ENCODE results near the gene KCNMA1.

KCNMA1 gene

GRCh38 chr10:77077316-77077945 is 560.2 kb downstream of the KCNMA1 start:
- no peak for DNase-seq (ENCODE audit: low read depth)
- no peak for TF ChIP-seq CTCF (conservative IDR thresholded peaks at IDR 0.05; ENCODE audit: low read depth, low read length)
- no peak overlapping the region for H3K4me3 ChIP-seq (ENCODE audit: low read length)

GRCh38 chr10:77075926-77076325 is 561.7 kb downstream of the KCNMA1 start:
- no peak for DNase-seq (ENCODE audit: low read depth)
- no peak overlapping the region for H3K4me3 ChIP-seq (ENCODE audit: low read length)
- TF ChIP-seq CTCF (conservative IDR thresholded peaks at IDR 0.05; ENCODE audit: low read depth, low read length): no peak

GRCh38 chr10:77074104-77074624 is 563.4 kb downstream of the KCNMA1 start:
- H3K4me3 ChIP-seq (ENCODE audit: low read length): no peak overlapping the region
- no peak for DNase-seq (ENCODE audit: low read depth)
- TF ChIP-seq CTCF (conservative IDR thresholded peaks at IDR 0.05; ENCODE audit: low read depth, low read length): no peak

GRCh38 chr10:77073663-77073960 is 564.0 kb downstream of the KCNMA1 start:
- no peak for TF ChIP-seq CTCF (conservative IDR thresholded peaks at IDR 0.05; ENCODE audit: low read depth, low read length)
- no peak for DNase-seq (ENCODE audit: low read depth)
- H3K4me3 ChIP-seq (ENCODE audit: low read length): no peak overlapping the region

GRCh38 chr10:77072836-77073662 is 564.6 kb downstream of the KCNMA1 start:
- TF ChIP-seq CTCF (conservative IDR thresholded peaks at IDR 0.05; ENCODE audit: low read depth, low read length): no peak
- DNase-seq (ENCODE audit: low read depth): no peak

GRCh38 chr10:77072361-77072835 is 565.2 kb downstream of the KCNMA1 start:
- H3K4me3 ChIP-seq (ENCODE audit: low read length): no peak overlapping the region
- TF ChIP-seq CTCF (conservative IDR thresholded peaks at IDR 0.05; ENCODE audit: low read depth, low read length): no peak
- DNase-seq (ENCODE audit: low read depth): no peak

More at GRCh38 chr10:77072836-77073662, 564.6 kb downstream of the KCNMA1 start:
- H3K4me3 ChIP-seq (ENCODE audit: low read length): no peak overlapping the region

Measured in retinal pigment epithelial cell (primary cell).